ENCODE measurements around the gene UNC13D.

DNA sequence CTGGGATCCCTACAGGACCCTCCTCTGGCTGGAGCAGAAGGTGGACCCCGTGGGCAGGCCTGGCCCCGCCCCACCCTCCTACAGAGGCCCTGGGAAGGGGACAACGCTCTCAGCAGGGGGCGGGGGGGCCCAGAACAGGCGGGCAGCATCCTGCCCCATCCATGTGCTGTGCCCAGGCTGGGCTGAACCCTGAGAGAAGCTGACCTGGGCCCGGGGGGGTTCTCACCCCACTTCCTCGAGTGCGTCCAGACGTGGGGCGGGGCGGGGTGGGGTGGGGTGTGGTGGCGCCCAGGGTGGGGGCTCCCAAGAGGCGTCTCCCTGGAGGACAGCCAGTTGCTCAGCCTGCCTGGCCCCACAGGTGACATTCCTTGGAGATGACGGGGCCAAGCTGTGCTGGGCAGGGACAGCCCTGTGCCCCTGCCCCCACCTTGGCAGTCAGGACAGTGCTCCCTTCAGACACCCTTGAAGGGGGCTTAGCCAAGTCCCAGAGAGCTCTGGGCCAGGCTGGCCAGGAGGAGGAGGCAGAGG is 390 bp upstream of the UNC13D start:
- TF ChIP-seq EZH2 (IDR thresholded peaks at IDR 0.05; ENCODE audit: insufficient read depth, poor library complexity, severe bottlenecking) (no peak), EZH2phosphoT487 (IDR thresholded peaks at IDR 0.05; ENCODE audit: insufficient read depth, low read depth) (no peak)

All from GM23248 (cell line).